ENCODE data around the gene SEMA6B. TPM values are rescaled to one million over a fixed set of nuclear protein-coding genes. Genes with fewer than 3 reads are reported as not detected.

The SEMA6B gene
- total RNA-seq, 1 donor from 2014 or later, result 7.7 TPM

GRCh38 chr19:4525563-4526002 is 33.9 kb downstream of the SEMA6B start:
- no peak for DNase-seq (ENCODE audit: low spot score)

- DNase-seq (ENCODE audit: low spot score), result no peak
Measured at GRCh38 chr19:4524808-4525562, 34.5 kb downstream of the SEMA6B start.

GRCh38 chr19:4523306-4524110 is 36.0 kb downstream of the SEMA6B start:
- DNase-seq (ENCODE audit: low spot score), result no peak

GRCh38 chr19:4522291-4523002 is 37.0 kb downstream of the SEMA6B start:
- no peak for DNase-seq (ENCODE audit: low spot score)

- no peak for DNase-seq (ENCODE audit: low spot score)
Measured at GRCh38 chr19:4521888-4522242, 37.6 kb downstream of the SEMA6B start.

- no peak for DNase-seq (ENCODE audit: low spot score)
Measured at GRCh38 chr19:4521170-4521887, 38.2 kb downstream of the SEMA6B start.

- DNase-seq (ENCODE audit: low spot score), result peak; percentile 34
Measured at GRCh38 chr19:4519521-4520277, 39.8 kb downstream of the SEMA6B start.

- no peak for DNase-seq (ENCODE audit: low spot score)
Measured at GRCh38 chr19:4519172-4519496, 40.4 kb downstream of the SEMA6B start.

- no peak for DNase-seq (ENCODE audit: low spot score)
Measured at GRCh38 chr19:4518345-4519171, 40.9 kb downstream of the SEMA6B start, which contains the start of gene PLIN4. TSS of gene PLIN4 (minus strand) at chr19:4518486. CDS start at chr19:4518272, 214 bp downstream.

GRCh38 chr19:4517451-4518057 is 41.9 kb downstream of the SEMA6B start:
- DNase-seq (ENCODE audit: low spot score), result no peak

- no peak for DNase-seq (ENCODE audit: low spot score)
Measured at GRCh38 chr19:4516939-4517300, 42.6 kb downstream of the SEMA6B start.

GRCh38 chr19:4516199-4516938 is 43.1 kb downstream of the SEMA6B start:
- no peak for DNase-seq (ENCODE audit: low spot score)

GRCh38 chr19:4515732-4516131 is 43.8 kb downstream of the SEMA6B start:
- DNase-seq (ENCODE audit: low spot score), result no peak

GRCh38 chr19:4513248-4513647 is 46.2 kb downstream of the SEMA6B start:
- no peak for DNase-seq (ENCODE audit: low spot score)

GRCh38 chr19:4512070-4512469 is 47.4 kb downstream of the SEMA6B start:
- no peak for DNase-seq (ENCODE audit: low spot score)

GRCh38 chr19:4511300-4512054 is 48.0 kb downstream of the SEMA6B start:
- no peak for DNase-seq (ENCODE audit: low spot score)

GRCh38 chr19:4510435-4511255 is 48.8 kb downstream of the SEMA6B start:
- DNase-seq (ENCODE audit: low spot score), result no peak
